T-helper 2 cell treated with Interferon-gamma antibody and Interleukin-4, amounts not matched to agents 5 μg/mL and 100 μg/mL, for 36 hours (primary cell): ENCODE measurements around the gene FERMT3.
"Not testable (repeated sequence)": the region's sequence is repeated elsewhere in the genome, so short reads cannot be mapped to it uniquely, and the experiment has no call there.

ENCODE experiments used
- DNase-seq: peaks from one replicate; pipeline ENCODE4 v3.0.0; 2021; ENCODE audit warnings: low spot score
- H3K27ac Mint-ChIP-seq: one replicate; pipeline ENCODE4 v1.8.0; 2021; ENCODE audit warnings: mild to moderate bottlenecking, mixed read lengths
- H3K27me3 Mint-ChIP-seq: one replicate; pipeline ENCODE4 v1.8.0; 2021; ENCODE audit warnings: low read depth, mixed read lengths
- H3K36me3 Mint-ChIP-seq: one replicate; pipeline ENCODE4 v1.8.0; 2021; ENCODE audit warnings: low read depth, mixed read lengths
- H3K4me1 Mint-ChIP-seq: one replicate; pipeline ENCODE4 v1.8.0; 2021; ENCODE audit warnings: low read depth, mixed read lengths
- H3K4me3 Mint-ChIP-seq: one replicate; pipeline ENCODE4 v1.8.0; 2022; ENCODE audit warnings: mild to moderate bottlenecking, moderate library complexity, mixed read lengths
- H3K9me3 Mint-ChIP-seq: one replicate; pipeline ENCODE4 v1.8.0; 2021; ENCODE audit warnings: mixed read lengths

The FERMT3 gene

GRCh38 chr11:64241491-64242374, 35.2 kb downstream of the FERMT3 start:
- Mint-ChIP-seq H3K27ac (peak overlapping the region; percentile 95), H3K36me3 (peaks cover 36% of the 10 kb centered on the region), H3K9me3 (no peaks in the 10 kb centered on the region), H3K4me1 (peaks cover 24% of the 10 kb centered on the region), H3K27me3 (no peaks in the 10 kb centered on the region), H3K4me3 (peak overlapping the region; percentile 91)
- DNase-seq: no peak

- Mint-ChIP-seq H3K4me1 (peaks cover 26% of the 10 kb centered on the region), H3K36me3 (peaks cover 26% of the 10 kb centered on the region), H3K27ac (peak overlapping the region; percentile 31), H3K27me3 (no peaks in the 10 kb centered on the region), H3K4me3 (peak overlapping the region; percentile 54), H3K9me3 (no peaks in the 10 kb centered on the region)
- DNase-seq: no peak
These were observed 36.8 kb downstream of the FERMT3 start for GRCh38 chr11:64243236-64243854.

GRCh38 chr11:64244107-64244506, 37.6 kb downstream of the FERMT3 start:
- Mint-ChIP-seq H3K4me3 (peak overlapping the region; percentile 54), H3K4me1 (peaks cover 26% of the 10 kb centered on the region), H3K36me3 (peaks cover 23% of the 10 kb centered on the region), H3K27ac (peak overlapping the region; percentile 31), H3K27me3 (no peaks in the 10 kb centered on the region), H3K9me3 (no peaks in the 10 kb centered on the region)
- no peak for DNase-seq

- Mint-ChIP-seq H3K4me3 (peak overlapping the region; percentile 91), H3K27ac (peak overlapping the region; percentile 36), H3K36me3 (peaks cover 20% of the 10 kb centered on the region), H3K9me3 (no peaks in the 10 kb centered on the region), H3K4me1 (peaks cover 28% of the 10 kb centered on the region), H3K27me3 (no peaks in the 10 kb centered on the region)
- DNase-seq: no peak
These were observed 38.4 kb downstream of the FERMT3 start for GRCh38 chr11:64244966-64245365.

- peak overlapping the region; percentile 78 for H3K27ac Mint-ChIP-seq
- H3K36me3 Mint-ChIP-seq: peaks cover 16% of the 10 kb centered on the region
- H3K27me3 Mint-ChIP-seq: no peaks in the 10 kb centered on the region
- H3K4me1 Mint-ChIP-seq: peaks cover 25% of the 10 kb centered on the region
- no peaks in the 10 kb centered on the region for H3K9me3 Mint-ChIP-seq
- H3K4me3 Mint-ChIP-seq: peak overlapping the region; percentile 91
- DNase-seq: no peak
These were observed 38.9 kb downstream of the FERMT3 start for GRCh38 chr11:64245401-64245796.

GRCh38 chr11:64245797-64246620, 39.5 kb downstream of the FERMT3 start:
- Mint-ChIP-seq H3K27ac (peak overlapping the region; percentile 78), H3K4me1 (peaks cover 24% of the 10 kb centered on the region), H3K4me3 (peak overlapping the region; percentile 91), H3K9me3 (no peaks in the 10 kb centered on the region), H3K27me3 (no peaks in the 10 kb centered on the region), H3K36me3 (peaks cover 15% of the 10 kb centered on the region)
- DNase-seq: peak; percentile 75

GRCh38 chr11:64246621-64246870, 40.0 kb downstream of the FERMT3 start:
- H3K27me3 Mint-ChIP-seq, DNase-seq, H3K9me3 Mint-ChIP-seq: not testable (repeated sequence)
- peak overlapping the region; percentile 80 for H3K27ac Mint-ChIP-seq
- H3K4me1 Mint-ChIP-seq: peaks cover 24% of the 10 kb centered on the region
- H3K4me3 Mint-ChIP-seq: peak overlapping the region; percentile 86
- H3K36me3 Mint-ChIP-seq: peaks cover 14% of the 10 kb centered on the region

- Mint-ChIP-seq H3K9me3 (no peaks in the 10 kb centered on the region), H3K36me3 (peaks cover 14% of the 10 kb centered on the region), H3K4me1 (peaks cover 27% of the 10 kb centered on the region), H3K27me3 (no peaks in the 10 kb centered on the region), H3K27ac (peak within 1 kb of the TSS; percentile 80), H3K4me3 (peak within 1 kb of the TSS; percentile 91)
- DNase-seq: peak; percentile 86
These were observed 40.6 kb downstream of the FERMT3 start, which contains the start of gene PPP1R14B for GRCh38 chr11:64246871-64247728. TSS of gene PPP1R14B (minus strand) at chr11:64246943. CDS start at chr11:64246673, 270 bp downstream.

- Mint-ChIP-seq H3K36me3 (peaks cover 12% of the 10 kb centered on the region), H3K9me3 (no peaks in the 10 kb centered on the region), H3K4me1 (peaks cover 27% of the 10 kb centered on the region), H3K27me3 (no peaks in the 10 kb centered on the region), H3K27ac (peak overlapping the region; percentile 38), H3K4me3 (peak overlapping the region; percentile 67)
- no peak for DNase-seq
These were observed 41.4 kb downstream of the FERMT3 start for GRCh38 chr11:64247729-64248531.

- H3K36me3 Mint-ChIP-seq: peaks cover 6% of the 10 kb centered on the region
- DNase-seq: no peak
- no peak overlapping the region for H3K4me3 Mint-ChIP-seq
- H3K27me3 Mint-ChIP-seq: no peaks in the 10 kb centered on the region
- H3K9me3 Mint-ChIP-seq: no peaks in the 10 kb centered on the region
- H3K27ac Mint-ChIP-seq: no peak overlapping the region
- peaks cover 27% of the 10 kb centered on the region for H3K4me1 Mint-ChIP-seq
These were observed 42.1 kb downstream of the FERMT3 start for GRCh38 chr11:64248578-64248977.

- Mint-ChIP-seq H3K27me3 (no peaks in the 10 kb centered on the region), H3K27ac (no peak overlapping the region), H3K4me3 (no peak overlapping the region), H3K36me3 (peaks cover 2% of the 10 kb centered on the region), H3K9me3 (no peaks in the 10 kb centered on the region), H3K4me1 (peaks cover 25% of the 10 kb centered on the region)
- DNase-seq: no peak
These were observed 42.5 kb downstream of the FERMT3 start for GRCh38 chr11:64249038-64249437.

- H3K4me3 Mint-ChIP-seq: peak overlapping the region; percentile 50
- no peaks in the 10 kb centered on the region for H3K36me3 Mint-ChIP-seq
- H3K4me1 Mint-ChIP-seq: peaks cover 25% of the 10 kb centered on the region
- no peaks in the 10 kb centered on the region for H3K9me3 Mint-ChIP-seq
- DNase-seq: no peak
- H3K27me3 Mint-ChIP-seq: no peaks in the 10 kb centered on the region
- H3K27ac Mint-ChIP-seq: peak overlapping the region; percentile 7
These were observed 43.3 kb downstream of the FERMT3 start for GRCh38 chr11:64249563-64250414.
